HG03135 (cell line): Measurements from ENCODE around the gene SLC6A17.

Source experiments
- ATAC-seq: cut with Tn5 transposase; IDR thresholded peaks from one replicate; pipeline ENCODE4 v1.9.1; 2021; ENCODE audit warnings: mild to moderate bottlenecking, moderate library complexity; ENCODE audit not compliant: unreplicated experiment

The SLC6A17 gene

GRCh38 chr1:110235834-110236682, 85.8 kb downstream of the SLC6A17 start:
- ATAC-seq = no peak

GRCh38 chr1:110237386-110238152, 87.3 kb downstream of the SLC6A17 start:
- ATAC-seq = no peak

- no peak for ATAC-seq
Measured at GRCh38 chr1:110239441-110240430, 89.4 kb downstream of the SLC6A17 start.

GRCh38 chr1:110240476-110241210, 90.3 kb downstream of the SLC6A17 start:
- ATAC-seq = no peak

GRCh38 chr1:110241516-110241915, 91.2 kb downstream of the SLC6A17 start:
- ATAC-seq = no peak

- ATAC-seq = no peak
Measured at GRCh38 chr1:110242062-110242461, 91.8 kb downstream of the SLC6A17 start.

- no peak for ATAC-seq
Measured at GRCh38 chr1:110242731-110243130, 92.4 kb downstream of the SLC6A17 start.

GRCh38 chr1:110243146-110243545, 92.9 kb downstream of the SLC6A17 start:
- ATAC-seq = no peak

GRCh38 chr1:110243574-110243973, 93.3 kb downstream of the SLC6A17 start:
- no peak for ATAC-seq

- ATAC-seq = no peak
Measured at GRCh38 chr1:110245876-110246620, 95.8 kb downstream of the SLC6A17 start.

GRCh38 chr1:110248746-110249145, 98.5 kb downstream of the SLC6A17 start:
- no peak for ATAC-seq

GRCh38 chr1:110249256-110249655, 99.0 kb downstream of the SLC6A17 start:
- ATAC-seq = no peak

GRCh38 chr1:110250008-110250407, 99.7 kb downstream of the SLC6A17 start:
- no peak for ATAC-seq

- ATAC-seq = no peak
Measured at GRCh38 chr1:110250749-110251148, 100.5 kb downstream of the SLC6A17 start.
